NCI-H146 treated with DMSO at 0.1 percent for 48 hours (cell line): ENCODE measurements around the gene RNF112.

Source experiments
- DNase-seq: peaks from one replicate; lab custom pipeline; 2025; ENCODE audit not compliant: unreplicated experiment; lab: John Stamatoyannopoulos, UW

Gene RNF112

GRCh38 chr17:19386974-19387920, 23.8 kb upstream of the RNF112 start, which contains the start of gene MFAP4:
Gene MFAP4 (minus strand): TSS chr17:19387190. CDS start chr17:19387155, 35 bp downstream.
- DNase-seq: no peak

- DNase-seq: no peak
Observed at GRCh38 chr17:19387921-19388521, 23.0 kb upstream of the RNF112 start.

GRCh38 chr17:19388791-19389785, 21.9 kb upstream of the RNF112 start:
- no peak for DNase-seq

- no peak for DNase-seq
Observed at GRCh38 chr17:19390951-19391350, 20.1 kb upstream of the RNF112 start.

GRCh38 chr17:19391432-19391831, 19.6 kb upstream of the RNF112 start:
- DNase-seq: no peak

DNA sequence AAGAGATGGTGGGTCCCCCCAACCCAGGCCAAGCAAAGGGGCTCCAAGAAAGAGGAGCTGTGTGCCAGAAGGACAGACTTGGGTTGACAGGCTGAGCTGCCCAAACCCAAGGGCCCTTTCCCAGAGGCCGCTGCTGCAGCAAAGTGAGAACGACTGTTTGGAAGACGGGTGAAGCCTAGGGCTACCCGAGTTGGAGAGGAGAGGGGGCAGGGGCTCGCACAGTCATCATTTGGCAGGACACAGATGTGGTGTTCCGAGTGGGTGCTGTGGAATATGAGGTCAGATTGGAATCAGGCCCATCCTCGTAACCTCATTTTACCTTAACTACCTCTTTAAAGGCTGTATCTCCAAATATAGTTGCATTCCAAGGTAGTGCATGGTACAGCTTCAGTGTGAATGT, 18.7 kb upstream of the RNF112 start:
- no peak for DNase-seq

- no peak for DNase-seq
Observed at GRCh38 chr17:19397556-19398041, 13.4 kb upstream of the RNF112 start.

DNA sequence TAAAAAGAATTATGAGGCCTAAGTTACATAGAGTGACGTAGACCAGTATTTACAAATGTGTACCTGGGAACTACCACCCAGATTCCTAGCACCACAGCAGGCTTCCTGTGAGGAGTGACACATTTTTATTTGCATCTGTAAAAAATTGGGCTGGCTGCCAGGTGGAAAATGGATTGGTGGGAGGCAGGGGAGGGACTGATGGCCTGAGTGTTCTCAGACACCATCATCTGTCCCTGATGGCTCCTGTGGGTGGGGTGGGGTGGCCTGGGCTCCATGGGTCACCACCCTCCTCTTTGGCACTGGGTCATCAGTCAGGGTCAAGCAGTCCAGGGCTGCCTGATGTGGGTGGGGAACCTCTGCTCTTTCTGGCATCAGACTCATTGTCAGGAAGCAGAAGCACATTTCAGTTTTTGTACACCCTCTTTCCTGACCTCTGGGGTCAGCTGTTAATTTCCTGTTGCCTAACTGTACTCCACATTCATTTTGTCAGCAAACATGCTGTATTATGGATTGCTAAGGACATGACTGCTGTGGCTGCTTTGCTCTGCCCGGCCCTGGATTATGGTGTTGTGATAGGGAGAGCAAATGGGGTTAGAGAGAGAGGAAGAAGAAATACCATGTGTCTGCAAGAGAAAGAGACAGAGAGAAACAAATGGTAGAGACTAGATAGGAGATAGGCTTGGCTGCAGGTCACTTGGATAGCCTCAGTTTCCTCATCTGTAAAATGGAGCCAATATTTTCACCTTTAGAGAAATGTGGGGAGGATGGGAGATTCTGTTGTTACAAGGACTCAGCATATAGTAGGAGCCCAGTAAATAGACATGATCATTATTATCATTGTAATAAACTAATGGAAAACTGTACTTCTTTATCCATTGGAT, 12.5 kb upstream of the RNF112 start:
- DNase-seq: peak; percentile 17

- DNase-seq: no peak
Observed at GRCh38 chr17:19399750-19400450, 11.1 kb upstream of the RNF112 start.

DNA sequence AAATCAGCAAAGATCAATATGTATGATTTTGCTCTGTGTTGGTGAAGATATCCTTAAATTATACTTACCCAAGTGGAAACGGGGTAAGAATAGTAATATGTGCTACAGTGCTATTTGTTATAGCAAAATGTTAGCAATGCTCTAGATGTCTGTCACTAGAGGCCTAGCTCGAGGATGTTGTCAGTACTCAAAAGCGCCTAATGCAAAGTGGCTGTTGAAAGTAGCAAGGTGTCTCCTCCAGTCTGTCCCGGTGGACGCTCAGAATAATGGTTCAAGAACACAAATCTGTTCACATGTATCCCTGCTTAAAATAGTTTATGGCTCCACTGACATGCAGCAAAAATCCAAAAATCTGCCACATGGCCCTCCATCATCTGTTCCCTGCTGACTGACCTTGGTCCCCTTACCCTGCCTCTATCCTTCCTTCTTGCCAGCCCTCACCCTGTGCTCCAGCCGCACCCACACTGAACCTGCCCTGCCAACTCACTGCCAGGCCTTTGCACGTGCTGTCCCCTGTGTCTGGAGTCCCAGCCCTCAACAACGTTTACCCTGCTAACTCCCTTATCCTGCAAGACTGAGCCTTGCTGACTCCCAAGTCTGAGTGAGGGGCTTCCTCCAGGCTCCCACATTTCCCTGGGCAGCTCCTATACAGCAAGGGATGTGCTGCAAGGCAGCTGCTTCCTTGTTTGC, 9.6 kb upstream of the RNF112 start:
- DNase-seq: no peak

DNA sequence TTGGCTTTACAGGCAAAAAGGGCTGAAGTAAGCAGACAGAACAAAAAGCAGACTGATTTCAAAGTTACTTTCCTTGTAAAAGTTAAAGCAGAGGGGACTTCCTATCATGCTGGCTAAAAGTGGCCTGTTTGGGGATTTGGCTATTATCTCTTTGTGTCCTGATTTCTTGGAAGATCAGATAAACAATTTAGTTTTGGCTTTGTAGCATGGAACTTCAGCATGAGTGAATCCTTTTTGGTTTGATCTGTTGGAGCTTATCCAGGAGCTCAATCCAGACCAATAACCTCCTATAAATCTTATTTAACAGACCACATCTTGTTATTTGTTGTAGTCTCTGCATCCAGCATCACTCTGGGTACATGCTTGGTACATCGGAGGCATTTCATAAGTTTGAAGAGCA, 8.9 kb upstream of the RNF112 start:
- no peak for DNase-seq

GRCh38 chr17:19403021-19403420, 8.0 kb upstream of the RNF112 start:
- DNase-seq: no peak

- DNase-seq: no peak
Observed at GRCh38 chr17:19404264-19404663, 6.8 kb upstream of the RNF112 start.

- no peak for DNase-seq
Observed at GRCh38 chr17:19405114-19405513, 5.9 kb upstream of the RNF112 start.

GRCh38 chr17:19407601-19408345, 3.3 kb upstream of the RNF112 start:
- DNase-seq: no peak

- no peak for DNase-seq
Observed at GRCh38 chr17:19408346-19408710, 2.7 kb upstream of the RNF112 start.

- no peak for DNase-seq
Observed at GRCh38 chr17:19409066-19409465, 2.0 kb upstream of the RNF112 start.

DNA sequence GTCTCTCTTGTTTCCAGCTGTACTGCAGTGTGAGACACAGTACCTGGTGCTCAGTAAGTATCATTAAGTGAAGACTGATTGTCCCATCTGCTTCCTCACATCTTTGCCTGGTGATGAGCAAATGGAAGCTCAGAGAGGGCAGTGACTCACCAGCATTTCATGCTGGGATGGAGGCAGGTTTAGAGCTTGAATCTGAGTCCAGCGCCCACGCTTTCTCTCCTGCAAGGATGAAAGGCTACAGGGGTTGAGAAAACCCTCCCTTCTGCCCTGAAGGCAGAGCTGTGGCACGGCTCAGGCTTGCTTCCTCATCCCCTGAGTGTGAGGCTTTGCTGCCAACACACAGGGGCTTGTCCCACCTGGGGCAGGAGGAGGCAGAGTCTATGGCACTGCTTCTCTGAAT, 1.5 kb upstream of the RNF112 start:
- DNase-seq: no peak
